Fibroblast of lung (primary cell): Measurements from ENCODE around the gene CEP295NL. TPM values are rescaled to one million over a fixed set of nuclear protein-coding genes. Genes with fewer than 3 reads are reported as not detected.

Experiments used
- DNase-seq, 2 donors: peaks; one replicate each; pipeline versions ENCODE4 v3.0.0 to v3.0.0-alpha.2; 2010; ENCODE audit warnings: low read depth in 2 of 2
- H2AFZ ChIP-seq: 2 replicates; pipeline ENCODE4 v1.5.1; 2012; ENCODE audit warnings: low read length, control low read depth, inconsistent platforms
- H3K27ac ChIP-seq: 2 replicates; pipeline ENCODE4 v1.5.1; 2011; ENCODE audit warnings: low read length, control low read depth; ENCODE audit not compliant: insufficient read depth
- H3K27me3 ChIP-seq: 2 replicates; pipeline ENCODE4 v1.5.1; 2011; ENCODE audit warnings: mild to moderate bottlenecking, low read length; ENCODE audit not compliant: control insufficient read depth, insufficient read depth
- H3K36me3 ChIP-seq: 2 replicates; pipeline ENCODE4 v1.5.1; 2011; ENCODE audit warnings: low read length; ENCODE audit not compliant: control insufficient read depth, insufficient read depth
- H3K4me1 ChIP-seq: 2 replicates; pipeline ENCODE4 v1.5.1; 2011; ENCODE audit warnings: low read length; ENCODE audit not compliant: control insufficient read depth, insufficient read depth; ENCODE audit errors: extremely low read depth
- H3K4me2 ChIP-seq: 2 replicates; pipeline ENCODE4 v1.5.1; 2011; ENCODE audit warnings: low read length, control low read depth; ENCODE audit not compliant: insufficient read depth; ENCODE audit errors: extremely low read depth
- H3K4me3 ChIP-seq, 4 experiments: fragments of 200-600 bp in 1 of 4; sonication (generic) in 1 of 4; replicated peaks in 1 of 4; 2 replicates each; pipeline ENCODE4 v1.5.1; 2011 to 2016; ENCODE audit warnings: low read length in 4 of 4, low read depth in 3 of 4, mild to moderate bottlenecking in 3 of 4, control low read depth in 2 of 4, inconsistent platforms in 1 of 4, mixed read lengths in 1 of 4; ENCODE audit not compliant: insufficient read depth in 1 of 4; ENCODE audit errors: control extremely low read depth in 1 of 4
- H3K79me2 ChIP-seq: 2 replicates; pipeline ENCODE4 v1.5.1; 2012; ENCODE audit warnings: mild to moderate bottlenecking, low read length, inconsistent platforms; ENCODE audit not compliant: control insufficient read depth, insufficient read depth
- H3K9ac ChIP-seq: 2 replicates; pipeline ENCODE4 v1.5.1; 2011; ENCODE audit warnings: mild to moderate bottlenecking, low read length, control low read depth; ENCODE audit not compliant: insufficient read depth
- H3K9me3 ChIP-seq: 2 replicates; pipeline ENCODE4 v1.5.1; 2012; ENCODE audit warnings: low read depth, low read length; ENCODE audit not compliant: control insufficient read depth, insufficient read depth
- H4K20me1 ChIP-seq: 2 replicates; pipeline ENCODE4 v1.5.1; 2011; ENCODE audit warnings: low read length; ENCODE audit not compliant: control insufficient read depth, insufficient read depth; ENCODE audit errors: extremely low read depth
- CTCF ChIP-seq, 2 donors: IDR thresholded peaks in 1 of 2; conservative IDR thresholded peaks in 1 of 2; 1 replicate in 1 of 2; 2 replicates in 1 of 2; pipeline ENCODE4 v1.5.1; 2011 to 2012; ENCODE audit warnings: low read length in 2 of 2, control low read depth in 1 of 2, inconsistent platforms in 1 of 2, low read depth in 1 of 2, mild to moderate bottlenecking in 1 of 2
- EZH2 ChIP-seq: IDR thresholded peaks from 2 replicates; pipeline ENCODE4 v1.5.1; 2012; ENCODE audit warnings: low read length, control low read depth, mild to moderate bottlenecking; ENCODE audit errors: missing control alignments
- polyA plus RNA-seq, 2 donors: library from polyadenylated mRNA; depleted of rRNA in 1 of 2; stranded (reverse) in 1 of 2; unstranded in 1 of 2; fragments of >200 nt; gene quantifications; 2 replicates each; pipeline ENCODE4 v1.2.1, GENCODE V29; 2011 to 2012; ENCODE audit warnings: missing spikeins in 1 of 2
- total RNA-seq: library from RNA; depleted of rRNA; stranded (reverse); fragments of >200 nt; gene quantifications from 2 replicates; pipeline ENCODE4 v1.2.1, GENCODE V29; 2014

The CEP295NL gene
- total and polyA plus RNA-seq, 2 donors (not counting 1 experiment from before 2014, with no cell fraction given): 0.10 to 2.8 TPM

GRCh38 chr17:78855561-78856165, 47.3 kb downstream of the CEP295NL start:
- TF ChIP-seq EZH2 (no peak), CTCF (conservative IDR thresholded peaks at IDR 0.05 in 1 of 2, IDR thresholded peaks at IDR 0.05 in 1 of 2; ENCODE audit: low read depth in 1 of 2, low read length in 2 of 2) (no peak)
- Histone ChIP-seq H2AFZ (no peak overlapping the region), H3K9ac (no peak overlapping the region), H3K27ac (no peak overlapping the region), H3K27me3 (no peaks in the 10 kb centered on the region), H3K4me3 (no peak overlapping the region), H3K9me3 (no peaks in the 10 kb centered on the region), H3K79me2 (peaks cover 7% of the 10 kb centered on the region), H3K4me1 (no peaks in the 10 kb centered on the region), H4K20me1 (no peaks in the 10 kb centered on the region), H3K36me3 (peaks cover 22% of the 10 kb centered on the region), H3K4me2 (no peak overlapping the region)
- DNase-seq: no peak

- TF ChIP-seq CTCF (conservative IDR thresholded peaks at IDR 0.05 in 1 of 2, IDR thresholded peaks at IDR 0.05 in 1 of 2; ENCODE audit: low read depth in 1 of 2, low read length in 2 of 2): no peak
- TF ChIP-seq EZH2: no peak
- Histone ChIP-seq H3K27me3 (no peaks in the 10 kb centered on the region), H3K79me2 (peaks cover 4% of the 10 kb centered on the region), H3K4me2 (no peak overlapping the region), H3K9ac (no peak overlapping the region), H3K4me3 (no peak overlapping the region), H3K4me1 (no peaks in the 10 kb centered on the region), H2AFZ (no peak overlapping the region), H4K20me1 (no peaks in the 10 kb centered on the region), H3K36me3 (peaks cover 20% of the 10 kb centered on the region), H3K9me3 (no peaks in the 10 kb centered on the region), H3K27ac (no peak overlapping the region)
- no peak for DNase-seq
Observed at GRCh38 chr17:78854508-78854907, 48.5 kb downstream of the CEP295NL start.

GRCh38 chr17:78853926-78854394, 49.0 kb downstream of the CEP295NL start:
- Histone ChIP-seq H3K4me1 (no peaks in the 10 kb centered on the region), H2AFZ (no peak overlapping the region), H3K36me3 (peaks cover 20% of the 10 kb centered on the region), H3K4me3 (no peak overlapping the region), H3K27me3 (no peaks in the 10 kb centered on the region), H4K20me1 (no peaks in the 10 kb centered on the region), H3K9ac (no peak overlapping the region), H3K27ac (no peak overlapping the region), H3K79me2 (peaks cover 2% of the 10 kb centered on the region), H3K4me2 (no peak overlapping the region), H3K9me3 (no peaks in the 10 kb centered on the region)
- TF ChIP-seq EZH2: no peak
- TF ChIP-seq CTCF (conservative IDR thresholded peaks at IDR 0.05 in 1 of 2, IDR thresholded peaks at IDR 0.05 in 1 of 2; ENCODE audit: low read depth in 1 of 2, low read length in 2 of 2): no peak
- no peak for DNase-seq
